GM18526 (cell line): Measurements from ENCODE around the gene ARHGAP45.

Experiments
- POLR2A ChIP-seq: IDR thresholded peaks from 3 replicates; pipeline ENCODE4 v1.6.1; 2011; ENCODE audit not compliant: insufficient read length; ENCODE audit errors: extremely low read depth

Gene ARHGAP45

GRCh38 chr19:1108291-1109031 is 41.5 kb downstream of the ARHGAP45 start:
- TF ChIP-seq POLR2A: no peak

DNA sequence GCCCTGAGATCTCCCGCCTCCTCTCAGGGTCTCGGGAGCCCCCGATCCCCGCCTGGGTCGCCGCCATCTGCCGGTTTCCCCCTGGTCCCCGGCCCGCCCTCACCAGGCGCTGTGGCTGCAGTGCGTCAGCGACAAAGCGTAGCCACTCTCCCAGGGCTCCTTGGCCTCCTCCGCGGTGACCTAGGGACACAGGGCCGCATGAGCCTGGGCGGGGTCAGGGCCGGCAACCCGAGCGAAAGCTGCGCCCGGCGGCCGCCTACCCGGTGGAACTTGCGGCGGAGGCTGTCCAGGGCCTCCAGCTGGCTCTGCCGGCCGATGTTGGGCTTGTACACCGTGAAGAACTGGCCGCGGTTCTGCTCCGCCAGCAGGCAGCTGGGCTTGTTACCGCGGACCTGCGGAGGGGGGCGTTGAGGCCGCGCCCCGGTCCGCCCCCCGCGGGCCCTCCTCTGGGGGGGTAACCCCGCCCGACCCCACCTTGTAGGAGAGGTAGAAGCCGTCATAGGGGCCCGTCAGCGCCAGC is 42.1 kb downstream of the ARHGAP45 start:
- no peak for TF ChIP-seq POLR2A

DNA sequence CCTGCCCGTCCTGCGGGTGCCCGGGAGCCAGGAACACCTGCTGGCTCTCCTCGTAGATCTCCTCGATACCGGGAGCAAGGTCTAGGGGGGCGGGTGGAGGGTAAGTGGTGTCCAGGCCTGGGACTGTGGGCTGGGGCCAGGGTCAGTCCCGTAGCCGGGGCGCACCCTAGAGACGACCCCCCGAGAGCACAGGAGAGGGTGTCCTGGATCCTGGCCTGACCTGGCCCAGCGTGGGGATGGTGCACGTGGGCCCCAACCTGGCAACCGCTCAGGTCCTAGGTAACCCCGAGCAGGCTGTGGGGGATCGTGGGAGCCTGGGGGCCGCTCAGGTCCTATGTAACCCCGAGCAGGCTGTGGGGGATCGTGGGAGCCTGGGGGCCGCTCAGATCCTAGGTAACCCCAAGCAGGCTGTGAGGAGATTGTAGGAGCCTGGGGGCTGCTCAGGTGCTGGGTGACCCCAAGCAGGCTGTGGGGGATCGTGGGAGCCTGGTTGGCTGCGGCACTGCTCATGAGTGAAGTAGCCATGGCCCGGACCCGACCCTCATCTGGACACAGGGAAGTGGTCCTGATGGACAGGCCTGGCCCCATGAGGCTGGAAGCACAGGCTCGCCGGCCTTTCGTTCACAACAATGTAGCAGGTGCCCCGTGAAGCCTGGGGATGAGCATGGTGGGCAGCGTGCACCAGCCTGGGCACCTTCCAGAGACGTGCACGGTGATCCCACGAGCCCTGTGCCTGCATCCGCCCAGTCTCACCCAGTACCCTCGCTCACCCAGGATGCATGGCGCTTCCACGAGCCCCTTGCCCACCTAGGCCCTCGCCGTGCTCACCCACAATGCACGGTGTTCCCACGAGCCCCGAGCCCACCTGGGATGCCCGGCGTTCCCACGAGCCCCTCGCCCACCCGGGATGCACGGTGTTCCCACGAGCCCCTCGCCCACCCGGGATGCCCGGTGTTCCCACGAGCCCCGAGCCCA is 43.0 kb downstream of the ARHGAP45 start:
- TF ChIP-seq POLR2A: no peak

- TF ChIP-seq POLR2A: no peak
Measured at GRCh38 chr19:1110809-1111640, 44.1 kb downstream of the ARHGAP45 start.

GRCh38 chr19:1111641-1112267 is 44.8 kb downstream of the ARHGAP45 start:
- TF ChIP-seq POLR2A: no peak

GRCh38 chr19:1112268-1113029 is 45.5 kb downstream of the ARHGAP45 start:
- no peak for TF ChIP-seq POLR2A

DNA sequence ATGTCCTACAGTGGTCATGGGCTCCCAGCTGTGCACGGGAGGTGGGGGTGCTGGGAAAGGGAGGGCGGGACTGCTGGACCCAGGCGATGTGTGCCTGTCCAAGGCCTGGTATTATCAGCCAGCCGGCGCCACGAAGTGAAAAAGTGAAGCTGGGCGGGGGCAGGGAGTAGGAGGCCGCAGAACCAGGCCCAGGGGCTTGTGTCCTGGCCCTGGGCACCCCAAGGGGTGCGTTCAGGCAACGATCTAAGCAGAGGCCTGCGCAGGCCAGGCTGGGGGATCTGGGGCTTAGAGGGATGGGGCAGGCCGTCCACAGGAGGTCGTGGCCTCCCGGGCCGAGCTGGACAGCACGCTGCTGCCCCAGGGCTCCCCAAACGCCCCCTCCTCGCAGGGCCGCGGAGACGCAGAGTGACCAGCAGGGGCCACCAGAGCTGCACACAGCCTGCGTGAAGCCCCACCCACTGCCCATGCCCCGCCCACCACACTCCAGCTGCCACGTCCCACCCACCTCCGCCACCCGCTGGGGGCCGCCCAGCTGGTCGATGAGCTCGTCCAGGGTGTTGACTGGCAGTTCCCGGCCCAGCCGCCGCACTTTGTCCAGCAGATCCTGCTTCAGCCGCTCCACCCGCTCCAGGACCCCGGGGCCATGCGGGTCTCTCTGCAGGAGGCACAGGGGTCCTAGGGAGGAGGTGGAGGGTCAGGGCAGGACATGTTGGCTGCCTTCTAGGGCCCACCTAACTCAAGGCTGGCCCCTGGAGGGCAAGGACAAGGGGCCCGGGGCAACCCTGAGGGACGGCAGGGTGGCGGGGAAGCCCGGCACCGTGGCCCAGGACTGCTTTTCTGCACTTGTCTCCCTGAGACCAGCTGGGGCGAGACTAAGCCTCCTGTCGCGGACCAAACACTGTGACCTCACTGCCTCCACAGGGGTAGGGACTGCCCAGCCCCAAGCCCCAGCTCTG is 46.3 kb downstream of the ARHGAP45 start:
- TF ChIP-seq POLR2A: no peak

GRCh38 chr19:1113986-1114483 is 47.1 kb downstream of the ARHGAP45 start:
- no peak for TF ChIP-seq POLR2A

GRCh38 chr19:1115646-1116420 is 48.9 kb downstream of the ARHGAP45 start:
- TF ChIP-seq POLR2A: no peak

DNA sequence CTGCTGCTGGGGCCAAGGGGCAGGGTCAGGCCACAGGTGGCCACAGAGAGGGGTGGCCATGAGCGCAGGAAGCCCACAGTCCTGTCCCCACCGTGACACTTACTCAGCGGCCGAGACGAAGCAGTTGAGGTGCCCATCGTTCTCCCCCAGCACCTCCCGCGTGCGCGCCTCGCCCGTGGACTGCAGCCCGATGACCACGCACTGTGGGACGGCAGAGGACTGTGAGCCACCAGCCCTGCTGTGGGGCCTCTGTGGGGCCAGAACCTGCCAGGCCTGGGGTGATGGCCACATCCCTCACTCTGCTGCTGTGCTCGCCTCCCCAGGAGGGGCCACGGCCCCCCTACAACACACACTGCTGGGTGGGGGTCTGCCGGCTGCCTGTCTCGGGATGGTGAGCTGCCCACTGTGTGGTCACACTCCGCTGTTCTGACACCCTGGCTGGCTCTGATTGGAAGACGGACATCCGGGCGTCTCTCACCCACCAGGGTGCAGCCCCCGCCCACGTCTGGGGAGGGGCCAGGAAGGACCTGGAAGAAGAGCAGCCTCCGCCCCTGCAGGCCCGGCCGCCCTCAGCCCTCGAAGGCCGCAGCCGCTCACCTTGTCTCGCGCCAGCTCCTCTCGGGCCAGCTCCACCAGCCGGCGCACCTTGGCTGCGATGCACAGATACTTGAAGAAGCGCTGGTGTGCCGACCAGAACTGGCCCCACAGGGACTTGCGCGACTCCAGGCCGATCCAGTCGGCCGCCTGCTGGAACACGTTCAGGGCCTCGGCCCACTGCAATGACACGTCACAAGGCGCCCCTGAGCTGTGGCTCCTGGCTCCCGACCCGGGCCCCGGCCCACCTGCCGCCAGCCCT is 50.0 kb downstream of the ARHGAP45 start:
- TF ChIP-seq POLR2A: no peak

DNA sequence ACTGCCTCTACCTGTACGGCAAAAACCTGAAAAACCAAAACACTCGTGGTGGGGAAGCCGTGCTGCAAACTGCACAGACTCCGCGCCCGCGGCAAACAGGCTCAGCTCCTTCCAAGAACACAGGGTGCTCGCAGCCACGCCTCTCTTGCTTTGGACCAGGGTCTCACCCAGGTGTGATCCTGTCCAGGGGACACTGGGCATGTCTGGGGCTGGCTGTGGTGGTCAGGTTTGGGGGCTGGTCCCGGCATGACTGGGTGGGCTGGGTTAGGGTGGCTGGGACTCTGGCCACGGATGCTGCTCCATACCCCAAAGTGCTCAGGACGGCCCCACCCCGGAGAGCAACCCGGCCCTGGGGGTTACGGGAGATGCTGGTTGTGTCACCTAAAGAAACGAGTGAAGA is 50.7 kb downstream of the ARHGAP45 start:
- TF ChIP-seq POLR2A: no peak
